NOMO-1 treated with dmso at 0.1 percent for 144 hours (cell line): ENCODE data around the gene MAML2.

Experiments used
- DNase-seq: peaks from one replicate; lab custom pipeline; 2025; ENCODE audit not compliant: unreplicated experiment; lab: John Stamatoyannopoulos, UW

Gene MAML2

DNA sequence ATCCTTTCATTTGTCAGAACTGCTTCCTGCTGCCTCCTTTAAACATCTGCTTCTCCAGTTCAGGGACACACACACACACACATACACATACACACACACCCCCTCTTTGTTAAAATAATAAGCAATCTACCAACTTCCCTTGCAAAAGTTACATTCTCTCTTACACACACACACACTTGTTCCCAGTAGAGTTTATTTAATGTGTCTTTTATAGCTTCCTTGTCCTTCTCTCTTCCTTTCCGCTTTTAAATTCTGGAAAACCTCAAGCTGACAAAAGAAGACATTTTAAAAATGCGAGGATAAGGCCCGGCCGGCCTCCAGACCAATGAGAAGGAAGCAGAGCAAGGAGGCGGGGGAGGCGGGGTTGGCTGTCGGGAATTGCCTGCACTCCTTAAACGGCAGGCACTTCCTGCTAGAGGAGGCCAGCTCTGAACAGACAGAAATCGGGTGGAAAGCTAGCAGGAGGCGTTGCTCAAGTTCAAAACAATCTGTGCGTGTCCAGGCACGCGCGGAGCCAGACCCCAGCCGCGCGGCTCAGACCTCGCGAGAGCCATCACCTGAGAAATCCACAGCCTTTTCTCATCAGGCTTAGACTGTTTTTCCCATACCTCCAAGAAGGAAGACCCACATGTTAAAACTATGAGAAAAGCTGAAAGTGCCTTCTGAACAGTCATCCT lies 99.9 kb downstream of the MAML2 start:
- peak; percentile 93 for DNase-seq

DNA sequence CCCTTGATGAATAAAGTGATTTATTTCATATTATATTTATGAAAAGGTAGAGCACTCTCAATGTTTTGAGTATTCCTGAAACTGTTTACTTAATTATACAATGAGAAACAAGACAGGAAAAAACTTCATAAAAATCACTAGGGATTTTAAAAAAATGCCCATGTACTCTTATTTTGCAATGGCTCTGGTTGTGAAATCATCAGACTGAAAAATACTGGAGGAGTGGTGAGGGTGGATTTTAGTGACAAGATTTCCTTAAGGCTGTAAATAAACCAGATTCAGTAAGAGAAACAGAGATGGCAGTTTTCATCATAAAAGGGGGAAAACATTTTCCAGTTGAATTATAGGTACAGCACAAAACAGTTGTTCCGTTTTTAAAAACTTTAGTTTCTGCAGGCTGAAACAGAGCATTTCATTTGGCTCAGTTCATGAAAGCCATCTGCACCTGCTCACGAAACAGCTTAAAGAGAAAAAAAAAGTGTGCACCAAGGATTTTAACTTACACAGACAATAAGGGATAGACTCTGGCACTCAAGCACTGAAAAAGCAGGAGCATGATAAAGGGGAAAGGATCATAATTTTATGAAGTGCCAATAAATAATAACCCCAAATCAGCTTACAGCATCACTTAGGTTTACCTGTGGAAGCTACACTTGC lies 100.7 kb downstream of the MAML2 start:
- DNase-seq, result peak; percentile 32

DNA sequence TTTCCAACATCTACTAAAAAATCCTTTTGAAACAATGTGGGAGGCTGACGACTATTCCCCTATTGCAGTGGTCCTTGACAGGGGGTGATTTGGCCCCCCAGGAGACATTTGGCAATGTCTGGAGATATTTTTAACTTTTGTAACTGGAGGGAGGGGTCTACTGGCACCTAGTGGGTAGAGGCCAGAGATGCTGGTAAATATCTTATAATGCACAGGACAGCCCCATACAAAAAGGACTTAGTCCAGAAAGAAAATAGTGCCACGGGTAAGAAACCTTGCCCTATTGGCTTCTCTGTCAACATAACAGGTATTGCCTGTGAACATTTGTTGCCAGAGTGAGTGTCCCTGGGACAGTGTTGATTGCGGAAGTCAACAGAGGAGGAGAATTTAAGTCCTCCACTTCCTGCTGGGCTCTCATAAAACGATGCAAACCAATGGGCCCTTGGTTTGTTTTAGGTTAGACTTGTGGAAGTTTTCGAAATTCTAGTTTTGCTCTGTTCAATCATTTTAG lies 101.6 kb downstream of the MAML2 start:
- no peak for DNase-seq

DNA sequence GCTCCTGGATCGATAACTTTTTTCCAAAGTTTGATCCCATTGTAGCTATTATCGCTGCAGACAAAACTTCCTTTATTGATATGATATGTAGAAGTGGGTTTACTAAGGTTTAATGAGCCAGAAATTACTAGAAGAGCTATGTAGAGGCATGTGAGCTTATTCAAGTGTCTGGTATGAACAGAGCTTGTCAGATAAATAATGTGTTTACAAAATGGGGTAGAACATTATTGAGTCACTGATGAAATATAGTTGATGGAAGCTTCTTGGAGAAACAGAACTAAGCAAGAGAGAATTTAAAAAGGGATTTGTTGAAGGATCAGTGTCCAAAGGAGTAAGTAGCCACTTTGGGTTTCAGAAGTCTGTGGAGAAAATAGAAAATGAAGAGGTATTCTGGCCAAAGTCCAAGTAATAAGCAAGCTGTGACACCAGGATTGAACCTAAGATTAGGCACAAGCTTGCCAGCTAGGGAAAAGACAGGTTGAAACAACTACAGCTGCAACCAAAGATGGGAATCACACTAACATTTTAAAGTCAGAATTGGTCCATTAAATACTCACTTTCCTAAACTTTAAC lies 104.3 kb downstream of the MAML2 start:
- no peak for DNase-seq

DNA sequence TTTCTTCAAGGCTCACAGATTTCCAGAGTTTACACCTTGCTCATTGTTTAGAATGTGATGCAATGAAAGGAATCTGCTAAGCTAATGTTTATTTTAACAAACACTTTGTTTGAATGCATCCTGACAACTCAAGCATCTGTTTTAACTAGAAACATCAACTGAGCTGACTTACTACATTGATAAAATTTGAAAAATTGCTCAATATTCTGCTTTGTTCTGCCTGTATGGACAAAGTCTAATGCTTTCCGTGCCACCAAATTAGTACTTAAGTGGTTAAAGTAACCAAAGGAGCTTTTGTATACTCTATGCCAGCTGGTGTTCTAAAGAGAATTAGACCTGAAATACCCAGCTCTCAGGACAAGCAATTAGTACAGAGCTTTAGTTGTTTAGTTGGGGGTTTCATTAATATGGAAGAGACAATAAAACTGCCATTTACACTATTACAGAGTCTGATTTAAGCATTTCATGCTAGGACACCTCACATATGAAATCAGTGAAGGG lies 105.2 kb downstream of the MAML2 start:
- no peak for DNase-seq

DNA sequence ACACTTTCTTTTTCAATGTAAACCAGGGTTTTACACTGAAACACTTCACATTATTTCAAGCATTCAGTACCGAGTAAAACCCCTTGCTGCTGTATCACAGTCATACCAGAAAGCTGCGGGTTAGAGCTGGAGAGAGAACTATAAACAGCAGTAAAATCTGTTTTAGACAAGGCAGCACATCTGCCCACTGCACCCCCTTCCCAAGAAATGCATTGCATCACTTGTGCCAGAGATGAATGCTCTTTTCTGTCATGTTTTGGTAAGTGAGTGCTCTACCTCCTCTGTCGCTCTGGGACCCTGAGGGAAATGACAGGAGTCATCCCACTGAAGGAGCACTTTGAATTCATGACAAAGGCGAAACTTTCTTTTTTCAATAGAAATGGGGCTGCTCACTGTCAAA lies 107.2 kb downstream of the MAML2 start:
- no peak for DNase-seq

DNA sequence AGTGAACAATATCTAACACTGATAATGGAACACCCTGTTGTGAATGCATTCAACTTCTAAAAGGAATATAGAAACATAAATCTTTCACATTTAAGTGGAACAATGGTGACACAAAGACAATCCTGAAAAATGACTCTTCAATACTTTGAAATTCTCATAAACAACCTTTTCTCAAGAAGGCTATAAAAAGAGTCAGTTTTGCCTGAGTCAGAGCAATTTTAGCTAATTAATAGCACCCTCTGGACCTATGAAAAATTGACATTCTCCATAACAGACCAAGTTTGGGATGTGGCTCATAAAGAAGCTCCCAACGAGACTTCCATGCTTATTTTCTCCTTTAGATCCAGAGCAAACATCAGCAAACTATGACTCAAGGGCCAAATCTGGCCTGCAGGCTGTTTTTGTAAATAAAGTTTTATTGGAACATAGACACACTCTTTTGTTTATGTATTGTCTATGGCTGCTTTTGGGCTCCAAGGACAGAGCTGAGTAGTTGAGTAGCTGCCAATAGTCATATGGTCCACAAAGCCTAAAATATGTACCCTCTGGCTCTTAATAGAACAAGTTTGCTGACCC lies 108.0 kb downstream of the MAML2 start:
- DNase-seq, result no peak

DNA sequence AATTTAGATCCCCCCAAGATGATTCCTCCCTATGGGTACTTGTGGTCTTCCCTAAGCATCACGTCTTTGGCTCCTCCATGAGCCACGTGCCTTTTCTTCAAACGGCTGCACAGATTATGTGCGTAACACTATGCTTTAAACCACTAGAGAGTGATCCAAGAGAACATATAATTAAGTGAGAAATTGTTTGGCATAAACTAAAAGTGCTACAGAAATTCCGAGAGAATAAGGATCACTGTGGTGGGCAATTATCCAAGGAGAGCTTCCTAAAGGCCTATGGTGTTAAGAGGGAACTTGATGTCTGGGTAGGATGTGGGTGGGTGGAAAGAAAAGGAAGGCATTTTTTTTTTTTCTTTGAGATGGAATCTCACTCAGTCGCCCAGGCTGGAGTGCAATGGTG lies 110.9 kb downstream of the MAML2 start:
- no peak for DNase-seq

DNA sequence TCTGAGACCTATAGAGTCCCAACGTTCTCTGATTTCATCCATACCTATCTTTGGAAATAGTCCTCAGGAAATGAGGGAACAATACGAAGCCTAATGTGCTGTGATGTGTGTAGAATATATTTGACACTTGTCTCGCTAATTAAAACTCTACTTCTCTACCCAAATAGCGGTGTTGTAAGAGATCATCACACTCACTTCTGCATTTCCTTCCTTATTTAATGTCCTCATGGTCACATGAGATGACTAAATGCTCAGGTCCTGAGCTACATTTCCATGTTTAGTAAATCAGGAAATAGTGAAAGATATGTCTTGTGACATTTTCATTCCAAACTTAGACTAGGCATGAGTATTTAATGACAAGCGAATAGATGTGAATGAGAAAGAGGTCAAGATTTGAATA lies 112.3 kb downstream of the MAML2 start:
- peak; percentile 74 for DNase-seq

DNA sequence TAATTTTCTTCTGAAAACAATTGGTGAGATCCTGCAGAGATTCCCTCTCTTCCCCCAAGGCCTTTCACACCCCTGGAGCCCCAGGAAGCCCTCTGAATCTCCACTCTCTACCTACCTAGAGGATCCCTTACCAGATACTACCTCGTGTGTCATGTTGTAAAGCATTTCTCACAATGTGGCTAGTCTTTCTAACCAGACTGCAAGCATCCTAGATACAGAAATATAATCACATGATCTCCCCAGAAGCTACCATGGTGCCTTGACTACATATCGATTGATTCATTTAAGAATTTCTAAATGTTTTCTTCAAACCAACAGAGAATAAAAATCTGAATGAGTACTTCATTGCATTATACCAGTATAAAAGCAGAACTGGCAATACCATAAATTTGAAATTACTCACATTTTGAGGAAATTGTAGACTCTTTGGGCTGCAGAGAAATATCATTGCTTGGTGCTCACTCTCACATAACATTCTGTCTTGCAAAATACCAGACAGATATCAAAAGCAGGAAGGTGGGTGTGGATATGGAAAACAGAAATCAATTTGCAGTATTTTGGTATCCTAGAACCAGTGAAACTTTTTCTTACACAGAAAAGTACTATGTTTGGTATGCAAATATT lies 113.5 kb downstream of the MAML2 start:
- DNase-seq, result no peak

DNA sequence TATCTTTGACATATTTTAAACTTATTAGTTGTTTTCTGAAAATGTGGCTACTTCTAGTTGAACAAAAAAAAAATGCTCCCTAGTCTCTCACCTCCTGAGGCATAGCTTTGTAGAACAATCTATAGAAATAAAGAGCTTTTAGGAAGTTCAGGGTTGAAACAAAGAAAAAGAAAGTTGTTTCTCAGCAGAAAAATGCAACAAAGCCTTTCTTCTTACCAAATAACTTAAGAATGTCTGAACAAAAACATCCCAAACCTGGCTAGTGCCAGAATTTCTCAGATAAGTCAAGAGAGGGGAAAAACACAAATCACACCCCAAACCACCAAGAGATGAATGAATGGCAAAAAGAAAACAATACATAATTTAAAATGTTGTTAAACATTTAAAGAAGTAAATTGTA lies 114.1 kb downstream of the MAML2 start:
- DNase-seq, result no peak

DNA sequence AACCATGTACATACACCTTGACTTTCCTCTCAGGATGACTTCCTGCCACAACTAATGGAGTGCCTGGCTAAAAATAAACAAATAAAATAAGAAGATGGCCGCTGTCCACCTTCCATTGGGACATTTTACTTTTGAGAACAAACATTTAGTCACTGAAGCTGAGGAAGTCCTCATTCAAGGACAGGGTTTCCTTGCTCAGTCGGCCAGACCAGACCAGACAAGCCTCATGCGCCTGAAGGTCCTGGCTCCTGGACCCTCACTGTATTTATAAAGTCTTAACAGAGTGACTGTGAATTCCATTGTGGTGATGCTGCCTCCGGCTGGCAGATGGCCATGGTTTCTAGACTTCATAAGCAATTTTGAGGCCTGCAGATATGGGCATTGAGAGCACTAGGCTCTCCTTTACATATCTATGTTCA lies 114.5 kb downstream of the MAML2 start:
- DNase-seq, result no peak

DNA sequence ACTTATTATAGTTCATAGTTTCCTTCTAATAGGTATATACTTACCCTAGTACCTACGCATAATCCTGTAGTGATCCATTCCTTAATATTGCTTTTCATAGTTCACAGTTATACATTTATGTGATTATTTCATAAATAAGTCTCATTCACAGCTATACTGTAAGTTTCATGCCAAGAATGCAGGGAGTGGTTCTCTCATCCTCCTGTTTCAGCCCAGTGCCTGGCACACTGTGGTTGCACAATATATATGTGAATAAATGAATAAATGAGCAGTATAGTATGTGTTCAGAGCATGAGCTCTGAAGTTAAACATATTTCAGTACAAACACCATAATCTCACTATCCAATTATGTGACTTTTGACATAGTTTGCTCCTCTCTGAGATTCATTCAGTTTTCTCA lies 115.8 kb downstream of the MAML2 start:
- no peak for DNase-seq

DNA sequence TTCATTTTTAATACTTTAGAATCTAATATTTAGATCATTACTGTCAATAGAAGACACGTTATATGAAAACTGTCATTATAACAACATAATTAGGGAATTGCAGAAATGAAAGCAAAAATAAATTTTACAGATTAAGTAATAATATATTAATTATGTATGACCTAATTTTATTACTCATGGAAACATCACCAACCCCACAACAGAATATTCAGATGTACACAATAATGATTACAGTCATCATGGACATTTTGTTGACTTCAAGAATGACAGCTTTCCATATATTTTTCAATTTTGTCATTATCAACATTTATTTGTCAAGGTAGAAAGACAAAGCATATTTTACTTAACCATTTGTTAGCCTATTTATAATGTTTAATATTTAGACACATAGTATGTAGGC lies 119.9 kb downstream of the MAML2 start:
- no peak for DNase-seq

DNA sequence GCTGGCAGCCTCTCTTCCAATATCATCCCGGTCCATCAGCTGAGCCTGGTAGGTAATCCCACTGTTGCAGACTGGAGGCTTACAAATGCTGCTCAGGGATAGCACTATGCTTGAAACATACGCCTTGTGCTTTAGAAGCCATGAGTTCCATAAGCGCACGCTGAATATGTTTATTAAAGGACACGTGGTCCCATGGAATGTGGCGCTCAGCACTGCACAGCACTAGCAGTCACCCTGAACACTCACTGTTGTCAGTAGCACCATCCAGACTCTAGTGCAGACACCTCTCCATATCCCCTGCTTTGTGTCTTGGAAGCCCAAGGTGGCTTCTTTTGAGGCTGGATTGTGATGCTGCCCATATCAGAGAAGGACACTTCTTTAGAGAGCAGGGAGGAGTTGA lies 120.9 kb downstream of the MAML2 start:
- no peak for DNase-seq

DNA sequence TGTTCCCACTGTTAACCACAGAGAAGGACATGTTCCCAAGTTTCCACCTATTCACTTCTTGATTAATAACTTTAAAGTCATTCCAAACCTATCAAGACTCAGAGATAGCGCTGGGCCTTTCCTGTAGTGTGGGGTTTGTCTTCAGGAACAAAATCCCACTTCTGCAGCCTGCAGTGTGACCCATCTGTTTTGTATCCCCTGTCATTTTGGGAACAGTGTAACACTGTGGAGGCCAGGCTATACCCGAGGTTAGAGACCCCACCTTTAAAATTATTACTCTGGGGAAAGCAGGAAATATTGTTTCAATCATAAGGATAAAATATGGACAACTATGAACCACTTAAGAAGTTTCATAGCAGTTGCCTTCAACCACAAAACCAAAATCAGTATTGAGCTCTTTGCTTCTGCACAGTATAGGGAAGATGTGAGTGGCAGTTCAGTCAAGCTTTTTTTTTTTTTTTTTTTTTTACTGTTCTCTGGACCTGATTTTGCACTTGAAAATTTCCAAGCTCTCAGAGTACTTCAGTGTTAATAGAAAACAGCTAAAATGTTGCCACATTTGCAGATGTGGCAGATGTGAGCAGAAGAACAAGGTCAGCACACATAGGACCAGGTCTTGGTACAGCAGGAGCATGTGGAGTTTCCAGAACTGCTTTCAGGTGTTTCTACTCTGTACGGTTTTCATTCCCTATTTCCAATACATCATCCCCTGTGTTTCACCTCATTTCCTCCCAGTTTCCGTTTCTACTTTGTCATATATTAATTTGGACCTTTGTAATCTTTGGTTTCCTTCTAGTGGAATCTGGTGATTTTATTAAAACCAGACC lies 121.5 kb downstream of the MAML2 start:
- no peak for DNase-seq

DNA sequence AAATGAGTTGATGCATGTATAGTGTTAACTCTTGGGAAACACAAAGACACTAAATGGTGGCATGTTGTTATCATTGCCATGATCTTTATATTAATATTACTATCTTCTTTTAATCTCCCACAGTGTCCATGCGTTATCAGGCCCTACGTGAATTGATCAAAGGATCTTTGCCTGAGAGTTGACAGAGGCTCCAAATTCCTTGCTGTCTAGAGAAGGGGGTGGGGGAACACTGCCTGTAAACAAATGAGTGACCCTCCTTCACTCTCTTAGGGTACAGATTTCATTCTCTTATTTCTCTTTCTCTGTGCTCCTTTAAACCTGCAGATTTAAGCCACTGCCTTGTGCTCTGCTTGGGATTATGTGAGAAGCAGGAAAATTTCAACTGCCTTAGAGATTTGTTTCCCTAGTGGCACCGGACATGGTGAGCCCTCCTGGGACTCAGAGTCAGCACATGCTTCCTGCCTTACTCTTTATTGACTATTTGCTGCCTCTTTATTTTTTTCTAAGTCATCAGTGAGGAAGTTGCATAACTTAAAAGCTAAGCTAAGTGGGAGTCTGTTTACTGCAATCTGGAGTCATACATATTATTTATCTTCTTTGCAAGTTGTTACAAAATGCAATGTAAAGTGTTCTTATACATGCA lies 122.9 kb downstream of the MAML2 start:
- peak; percentile 42 for DNase-seq

DNA sequence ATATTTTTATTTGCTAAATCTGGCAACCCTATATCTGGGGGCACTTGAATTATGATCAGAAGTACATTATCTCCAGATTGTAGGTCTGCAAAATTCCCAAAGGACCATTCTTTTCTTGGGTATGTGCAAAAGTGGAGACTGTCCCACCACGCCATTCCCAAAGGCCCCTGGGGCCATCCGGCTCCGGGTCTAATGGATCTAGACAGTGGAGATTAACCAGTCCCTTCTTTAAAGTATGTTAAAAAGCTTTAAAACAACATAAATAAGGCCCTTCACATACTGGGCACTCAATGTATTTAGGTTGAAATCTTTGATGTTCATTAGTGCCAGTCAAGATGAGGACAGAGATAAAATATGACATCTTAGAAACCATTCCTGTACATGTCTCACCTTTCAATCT lies 124.1 kb downstream of the MAML2 start:
- no peak for DNase-seq

DNA sequence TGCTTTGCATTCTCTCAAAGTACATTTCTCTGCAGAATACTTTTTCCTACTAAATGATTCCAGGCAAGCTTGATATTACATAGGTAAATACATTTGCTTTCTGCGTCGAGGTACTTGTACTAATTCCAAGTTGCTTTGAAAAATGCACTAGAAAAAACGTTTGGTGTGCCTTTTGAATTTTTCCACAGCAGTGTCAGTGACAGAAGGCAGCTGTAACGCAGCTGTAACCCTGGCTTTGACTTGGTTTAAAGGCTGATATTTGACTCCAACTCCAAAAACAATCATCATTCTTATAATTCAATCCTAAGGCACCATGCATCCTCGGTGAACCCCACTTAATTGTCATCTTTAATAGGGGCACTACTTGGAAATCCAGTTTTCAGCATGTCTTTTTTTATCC lies 125.0 kb downstream of the MAML2 start:
- DNase-seq, result no peak

DNA sequence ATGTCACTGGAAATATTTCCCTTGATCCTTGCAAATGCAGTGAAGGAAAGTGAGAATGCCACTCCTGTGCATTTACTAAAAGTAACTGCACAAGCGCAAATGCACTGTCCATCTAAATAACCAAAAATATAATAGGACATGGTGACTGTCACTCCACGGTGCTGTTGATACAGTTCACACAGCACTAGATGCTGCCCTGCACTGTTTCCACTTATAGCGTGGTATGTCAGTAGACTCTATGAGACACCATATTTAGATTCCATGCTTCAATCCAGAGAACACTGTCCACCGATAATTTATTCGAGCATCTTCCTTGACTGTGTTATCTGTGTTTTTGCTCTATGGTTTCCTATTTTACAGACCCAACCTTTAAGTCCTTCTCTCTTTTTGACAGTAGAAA lies 125.8 kb downstream of the MAML2 start:
- DNase-seq, result no peak
